Medulla oblongata (tissue), 1 donor: ENCODE results near the gene RBM17.
"Not testable (repeated sequence)": the region's sequence is repeated elsewhere in the genome, so short reads cannot be mapped to it uniquely, and the experiment has no call there.

Experiments used
- DNase-seq: peaks from one replicate; pipeline ENCODE4 v3.0.0-alpha.2; 2015; ENCODE audit errors: extremely low spot score

RBM17 gene, protein sequence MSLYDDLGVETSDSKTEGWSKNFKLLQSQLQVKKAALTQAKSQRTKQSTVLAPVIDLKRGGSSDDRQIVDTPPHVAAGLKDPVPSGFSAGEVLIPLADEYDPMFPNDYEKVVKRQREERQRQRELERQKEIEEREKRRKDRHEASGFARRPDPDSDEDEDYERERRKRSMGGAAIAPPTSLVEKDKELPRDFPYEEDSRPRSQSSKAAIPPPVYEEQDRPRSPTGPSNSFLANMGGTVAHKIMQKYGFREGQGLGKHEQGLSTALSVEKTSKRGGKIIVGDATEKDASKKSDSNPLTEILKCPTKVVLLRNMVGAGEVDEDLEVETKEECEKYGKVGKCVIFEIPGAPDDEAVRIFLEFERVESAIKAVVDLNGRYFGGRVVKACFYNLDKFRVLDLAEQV

DNA sequence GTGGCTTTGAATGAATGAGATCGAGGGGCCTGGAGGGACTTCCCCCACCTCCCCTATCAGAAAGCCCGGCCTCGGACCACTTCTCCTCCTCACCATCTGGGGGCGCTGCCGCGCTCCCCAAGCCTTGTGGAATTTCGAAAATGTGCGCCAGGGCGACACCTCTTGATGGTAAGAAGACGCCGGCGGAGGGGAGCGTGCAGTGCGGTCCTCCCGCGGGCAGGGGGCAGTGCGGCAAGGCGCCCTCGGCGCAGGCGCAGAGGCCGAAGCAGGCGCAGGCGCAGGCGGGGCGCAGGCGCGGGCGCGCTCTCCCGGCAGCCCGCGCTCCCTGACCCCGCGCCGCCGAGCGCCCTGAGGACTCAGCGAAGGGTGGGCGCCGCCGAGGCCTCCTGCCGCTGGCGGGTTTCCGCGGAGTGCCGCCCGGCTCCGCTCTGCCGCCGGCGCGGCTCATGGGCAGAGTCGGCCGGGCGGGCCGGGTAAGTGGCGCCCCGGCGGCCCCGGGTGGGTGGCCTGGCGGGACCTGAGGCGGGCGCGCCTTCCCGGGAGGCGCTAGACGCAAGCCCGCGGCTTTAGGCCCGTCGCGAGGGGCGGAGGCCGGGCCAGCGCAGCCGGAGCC is at the start of gene RBM17:
Gene RBM17, plus strand, starts transcription at position 314 of the 613 bp plus-strand sequence. CDS start 8,032 bp downstream, outside the sequence.
- peak; percentile 98 for DNase-seq

DNA sequence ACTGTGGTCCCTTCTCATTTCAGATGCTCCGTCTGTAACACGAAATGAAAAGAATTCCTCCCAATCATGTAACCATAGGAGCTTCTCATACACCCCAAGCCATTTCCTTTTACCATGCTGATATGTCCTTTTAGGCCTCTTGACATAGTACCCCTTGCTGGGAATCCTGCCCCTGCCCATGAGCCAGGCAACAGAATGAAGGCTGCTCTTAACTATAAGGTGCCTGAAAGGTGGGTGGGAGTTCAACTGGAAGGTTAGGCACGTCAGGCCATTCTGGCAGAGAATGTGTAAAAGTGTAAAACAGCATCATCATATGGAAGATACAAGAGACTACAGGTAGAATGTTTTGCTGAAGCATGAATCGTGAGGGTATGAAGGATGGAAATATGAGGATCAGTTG is 49.1 kb upstream of the RBM17 start:
- no peak for DNase-seq

DNA sequence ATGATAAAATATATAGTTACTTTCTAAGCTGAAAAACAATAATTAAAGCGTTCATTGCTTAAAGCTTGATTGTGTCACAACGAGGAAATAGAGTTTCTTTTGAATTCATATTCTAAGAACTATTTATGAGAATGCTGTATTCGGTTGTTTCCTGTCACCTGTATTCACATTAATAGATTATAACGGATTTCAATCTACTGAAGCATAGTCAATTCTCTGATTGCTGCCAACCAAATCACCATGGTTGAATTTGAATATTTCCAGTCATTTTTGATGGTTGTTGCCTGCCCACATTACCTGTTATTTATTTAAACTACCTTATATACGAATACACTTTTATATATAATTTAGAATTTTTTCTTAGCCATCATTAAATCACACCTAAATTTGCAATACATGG is 48.6 kb upstream of the RBM17 start:
- DNase-seq, result no peak

DNA sequence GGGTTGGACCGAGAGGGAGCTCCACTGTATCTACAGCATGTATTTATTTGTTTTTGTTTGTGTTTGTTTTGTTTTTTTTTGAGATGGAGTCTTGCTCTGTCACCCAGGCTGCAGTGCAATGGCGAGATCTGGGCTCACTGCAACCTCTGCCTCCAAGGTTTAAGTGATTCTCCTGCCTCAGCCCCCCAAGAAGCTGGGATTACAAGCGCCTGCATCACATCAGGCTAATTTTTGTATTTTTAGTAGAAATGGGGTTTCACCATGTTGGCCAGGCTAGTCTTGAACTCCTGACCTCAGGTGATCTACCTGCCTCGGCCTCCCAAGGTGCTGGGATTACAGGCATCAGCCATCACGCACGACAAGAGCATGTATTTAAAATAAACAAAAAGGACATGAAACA is 45.5 kb upstream of the RBM17 start:
- DNase-seq, result not testable (repeated sequence)

DNA sequence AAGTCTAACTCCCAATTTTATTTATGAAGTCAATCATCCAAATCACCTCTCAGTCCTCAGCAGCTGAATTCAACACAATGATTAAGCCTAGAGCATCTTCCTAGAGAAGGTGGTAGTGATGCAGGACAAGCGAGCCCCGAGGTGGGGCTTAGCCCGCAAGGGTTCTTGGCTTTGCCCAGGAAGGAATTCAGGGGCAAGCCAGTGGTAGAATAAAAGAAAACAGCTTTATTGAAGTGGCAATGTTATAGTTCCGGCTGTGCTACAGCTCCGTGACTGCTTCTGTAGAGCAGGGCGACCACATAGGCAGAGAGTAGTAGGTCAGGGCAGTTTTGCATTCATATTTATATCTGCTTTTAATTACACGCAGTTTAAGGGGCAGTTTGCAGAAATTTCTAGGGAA is 44.8 kb upstream of the RBM17 start:
- DNase-seq, result no peak

DNA sequence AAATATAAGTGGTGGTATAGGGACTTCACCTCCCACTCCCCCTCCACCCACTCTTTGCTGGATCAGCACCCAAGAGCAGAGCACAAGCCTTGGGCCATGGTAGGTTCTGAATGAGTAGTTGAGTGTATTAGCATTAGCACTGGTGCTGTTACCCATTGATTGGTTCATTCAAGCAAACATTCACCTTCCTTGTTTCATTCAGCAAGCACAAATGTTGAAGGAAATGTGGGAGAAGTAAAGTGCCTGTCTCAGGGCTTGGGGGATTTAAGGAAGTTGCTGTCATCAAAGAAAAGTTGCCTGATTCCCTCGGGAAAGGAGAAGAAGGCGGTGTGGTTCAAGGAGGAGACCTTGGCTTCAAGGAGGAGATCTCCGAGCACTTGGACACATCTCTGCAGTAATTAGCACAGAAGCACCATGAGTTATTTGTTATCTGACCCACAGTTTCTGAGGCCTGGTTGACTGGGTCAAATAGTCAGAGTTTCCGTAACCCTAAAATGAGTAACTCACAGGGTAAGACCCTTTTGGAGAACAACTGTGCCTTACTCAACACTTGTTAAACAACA is 44.0 kb upstream of the RBM17 start:
- DNase-seq, result no peak

DNA sequence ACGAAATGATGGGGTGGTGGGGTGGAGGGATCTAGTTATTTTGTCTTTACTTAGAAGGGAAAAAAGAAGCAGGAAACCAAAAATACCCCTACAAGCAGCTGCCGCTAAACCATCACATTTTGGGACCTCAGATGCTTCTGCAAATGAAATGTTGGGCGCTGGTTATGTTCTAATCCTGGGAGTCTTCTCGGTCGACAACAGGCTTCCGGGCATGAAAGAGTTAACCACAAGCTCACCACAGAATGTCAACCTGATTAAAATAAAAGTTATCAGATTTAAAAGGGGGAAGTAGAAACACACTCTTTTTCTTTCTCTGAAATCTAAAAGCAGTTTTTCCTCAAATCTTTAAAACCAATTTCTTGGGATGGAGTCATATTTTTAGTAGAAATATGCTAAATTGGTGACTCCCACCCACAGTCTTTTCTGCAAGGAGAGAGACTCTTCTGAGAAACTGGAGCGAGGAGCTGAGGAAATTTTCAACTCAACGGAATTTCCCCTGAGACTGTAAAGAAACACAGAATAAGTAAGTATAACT is 43.5 kb upstream of the RBM17 start:
- DNase-seq, result no peak

DNA sequence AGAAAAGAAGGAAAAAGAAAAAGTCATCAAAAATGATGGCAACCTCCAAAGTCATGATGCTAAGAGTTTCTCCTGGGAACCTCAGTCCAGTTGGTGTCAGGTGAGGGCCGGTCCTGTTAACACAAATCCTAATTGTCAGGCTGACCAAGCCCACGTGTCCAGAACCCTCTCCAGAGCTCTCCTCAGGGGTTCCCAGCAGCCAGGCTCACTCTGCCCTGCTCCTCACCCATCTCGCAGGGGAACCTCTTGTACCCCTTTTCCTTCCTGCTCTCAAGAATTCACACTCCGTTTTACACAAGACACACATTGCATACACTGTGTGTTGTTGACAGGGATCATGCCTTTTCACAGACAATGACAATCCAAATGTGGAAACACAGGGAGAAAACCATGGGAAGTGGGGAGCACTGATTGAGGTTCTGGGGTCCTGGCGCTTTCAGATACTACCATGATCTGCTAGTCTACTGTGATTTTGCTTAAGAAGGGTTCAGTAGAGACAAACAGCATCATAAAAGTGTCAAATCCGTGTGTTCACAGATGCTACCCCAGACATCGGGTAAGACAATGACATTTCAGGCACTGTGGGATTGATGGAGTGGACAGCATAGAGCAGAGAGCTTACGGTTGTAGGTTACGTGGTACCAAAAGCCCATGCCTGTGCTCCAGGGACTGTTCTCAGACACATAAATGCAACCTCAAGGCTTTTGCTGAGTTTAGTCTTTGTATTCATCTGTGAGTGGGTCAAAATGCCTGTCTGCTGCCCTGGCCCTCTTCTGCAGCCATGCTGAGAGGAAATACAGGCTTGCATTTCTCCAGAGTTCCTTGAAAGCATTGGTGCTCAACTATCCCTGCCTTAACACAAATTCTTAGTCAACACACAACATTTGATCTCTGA is 42.7 kb upstream of the RBM17 start:
- DNase-seq, result no peak

DNA sequence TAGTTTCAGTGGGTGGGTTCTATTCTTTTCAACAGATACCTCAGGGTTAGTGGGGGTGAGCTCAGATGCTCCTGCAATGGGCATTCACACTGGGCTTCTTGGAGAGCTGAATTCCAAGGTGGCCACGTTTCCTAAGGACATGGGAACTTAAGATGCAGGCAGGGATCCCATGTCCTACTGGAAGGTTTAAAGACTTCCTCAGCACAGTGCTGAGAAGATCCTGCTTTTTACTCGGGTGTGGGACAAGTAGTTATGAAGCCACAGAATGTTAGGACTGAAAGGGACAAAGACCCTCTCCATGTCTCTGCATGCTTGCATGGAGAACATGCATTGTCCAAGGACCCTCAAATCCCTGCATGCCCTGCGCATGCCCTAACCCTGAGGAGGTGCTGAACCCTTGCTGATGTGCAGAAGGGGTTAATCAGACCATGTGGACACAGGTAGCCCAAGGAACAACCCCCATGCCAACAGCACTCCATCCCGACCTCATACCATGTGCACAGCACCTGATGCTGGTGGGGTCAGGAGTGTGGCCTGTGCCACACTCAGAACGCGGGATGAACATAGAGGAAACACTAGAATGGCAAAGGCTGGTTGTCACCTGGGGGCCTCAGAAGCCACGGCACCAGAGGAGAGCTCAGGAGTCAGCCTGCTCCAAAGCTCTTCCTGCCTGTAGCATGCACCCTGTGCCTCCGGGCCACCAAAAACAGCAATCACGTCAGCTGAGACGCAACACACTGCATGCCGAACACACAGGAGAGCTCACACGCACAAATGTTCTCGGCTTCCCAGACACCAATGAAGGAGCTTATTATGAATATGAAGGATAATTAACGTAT is 41.8 kb upstream of the RBM17 start:
- DNase-seq, result no peak

DNA sequence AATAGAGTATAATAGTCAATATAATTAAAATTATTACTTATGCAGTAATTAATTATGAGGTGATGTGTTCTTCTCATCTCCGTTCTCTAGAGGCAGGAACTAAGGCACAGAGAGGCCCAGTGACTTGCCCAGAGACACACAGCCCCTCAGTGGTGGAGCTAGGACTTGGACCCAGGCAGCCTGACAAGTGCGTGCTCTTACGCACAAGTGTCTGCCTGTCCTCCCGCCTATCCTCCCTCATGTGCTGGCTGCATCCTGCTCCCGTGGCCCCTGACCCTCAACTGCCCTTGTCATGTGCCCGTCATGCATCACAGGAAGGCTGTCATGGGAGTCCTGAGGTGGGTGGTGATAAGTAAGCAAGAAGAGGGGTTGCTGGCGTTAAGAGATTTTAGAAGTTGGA is 41.0 kb upstream of the RBM17 start:
- no peak for DNase-seq

DNA sequence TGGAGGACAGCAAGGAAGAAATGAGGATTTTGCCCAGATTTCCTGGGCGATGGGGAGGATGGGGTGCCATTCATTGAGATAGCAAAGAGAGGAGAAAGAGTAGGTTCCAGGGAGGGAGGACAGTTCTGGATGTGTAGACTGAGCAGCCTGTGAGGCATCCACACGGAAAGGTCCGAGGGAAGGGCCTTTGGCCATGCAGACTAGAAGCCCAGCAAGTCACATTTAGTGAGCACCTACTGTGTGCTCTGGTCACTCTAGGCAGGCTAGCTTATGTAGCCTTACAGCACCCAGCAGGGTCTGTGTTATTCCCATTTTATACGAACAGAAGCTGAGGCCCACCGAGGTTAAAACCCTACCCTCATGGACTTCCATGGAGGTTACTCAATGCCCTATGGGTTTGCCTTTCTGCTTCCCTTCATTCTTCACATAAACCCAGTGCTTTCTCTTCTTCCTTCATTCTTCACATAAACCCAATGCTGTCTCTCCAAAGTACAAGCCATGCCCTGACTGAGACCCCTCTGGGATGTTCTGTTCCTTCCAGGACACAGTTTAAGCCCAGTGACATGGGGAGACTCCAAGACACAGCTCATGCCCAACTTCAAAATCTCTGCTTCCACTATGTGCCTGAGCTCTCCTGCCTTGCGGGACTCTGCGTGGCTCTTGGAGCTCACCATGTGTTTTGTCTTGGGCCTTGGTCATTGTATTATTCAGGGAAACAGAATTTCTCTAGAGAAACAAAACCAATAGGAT is 40.4 kb upstream of the RBM17 start:
- DNase-seq, result no peak

DNA sequence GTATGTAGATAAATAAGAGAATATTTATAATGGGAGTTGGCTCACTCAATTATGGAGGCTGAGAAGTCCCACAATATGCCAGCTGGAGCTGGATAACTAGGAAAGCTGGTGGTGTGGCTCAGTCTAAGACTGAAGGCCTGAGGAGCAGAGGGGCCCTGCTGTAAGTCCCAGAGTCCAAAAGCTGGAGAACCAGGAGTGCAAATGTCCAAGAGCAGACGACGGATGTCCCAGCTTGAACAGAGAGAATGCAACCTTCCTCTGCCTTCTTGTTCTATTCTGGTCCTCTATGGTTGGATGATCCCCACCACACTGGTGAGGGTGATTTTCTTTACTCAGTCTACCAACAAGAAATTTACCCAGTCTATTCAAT is 39.8 kb upstream of the RBM17 start:
- DNase-seq, result no peak

DNA sequence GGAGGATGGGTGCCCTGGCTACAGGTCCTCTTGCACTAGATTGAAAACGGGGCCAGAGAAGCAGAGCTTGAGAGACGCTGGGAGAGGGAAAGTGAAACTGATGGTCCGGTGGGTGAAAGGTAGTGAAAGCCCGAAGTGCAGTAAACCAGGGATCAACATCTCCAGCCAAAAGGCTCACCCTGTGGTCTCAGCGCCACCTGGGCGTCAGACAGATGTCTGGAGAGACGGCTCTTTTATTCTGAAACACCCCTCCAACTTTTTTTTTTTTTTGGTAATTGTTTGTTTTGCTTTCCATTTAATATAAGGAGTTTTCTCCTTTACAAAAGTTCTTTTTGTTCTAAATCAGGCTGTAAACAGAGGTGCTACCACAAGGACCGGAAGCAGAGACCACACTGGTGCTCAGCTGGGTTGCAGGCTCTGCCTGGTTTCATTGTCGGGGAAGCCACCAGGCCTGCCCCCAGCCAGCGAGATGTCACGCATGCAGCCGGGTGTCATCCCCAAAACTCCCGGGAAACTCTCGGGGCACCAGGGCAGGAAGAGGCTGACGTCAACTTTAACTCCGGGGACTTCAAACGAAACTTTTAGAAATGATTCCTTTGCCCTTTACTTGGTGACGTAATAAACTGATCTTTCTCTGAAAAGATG is 37.9 kb upstream of the RBM17 start:
- peak; percentile 63 for DNase-seq

DNA sequence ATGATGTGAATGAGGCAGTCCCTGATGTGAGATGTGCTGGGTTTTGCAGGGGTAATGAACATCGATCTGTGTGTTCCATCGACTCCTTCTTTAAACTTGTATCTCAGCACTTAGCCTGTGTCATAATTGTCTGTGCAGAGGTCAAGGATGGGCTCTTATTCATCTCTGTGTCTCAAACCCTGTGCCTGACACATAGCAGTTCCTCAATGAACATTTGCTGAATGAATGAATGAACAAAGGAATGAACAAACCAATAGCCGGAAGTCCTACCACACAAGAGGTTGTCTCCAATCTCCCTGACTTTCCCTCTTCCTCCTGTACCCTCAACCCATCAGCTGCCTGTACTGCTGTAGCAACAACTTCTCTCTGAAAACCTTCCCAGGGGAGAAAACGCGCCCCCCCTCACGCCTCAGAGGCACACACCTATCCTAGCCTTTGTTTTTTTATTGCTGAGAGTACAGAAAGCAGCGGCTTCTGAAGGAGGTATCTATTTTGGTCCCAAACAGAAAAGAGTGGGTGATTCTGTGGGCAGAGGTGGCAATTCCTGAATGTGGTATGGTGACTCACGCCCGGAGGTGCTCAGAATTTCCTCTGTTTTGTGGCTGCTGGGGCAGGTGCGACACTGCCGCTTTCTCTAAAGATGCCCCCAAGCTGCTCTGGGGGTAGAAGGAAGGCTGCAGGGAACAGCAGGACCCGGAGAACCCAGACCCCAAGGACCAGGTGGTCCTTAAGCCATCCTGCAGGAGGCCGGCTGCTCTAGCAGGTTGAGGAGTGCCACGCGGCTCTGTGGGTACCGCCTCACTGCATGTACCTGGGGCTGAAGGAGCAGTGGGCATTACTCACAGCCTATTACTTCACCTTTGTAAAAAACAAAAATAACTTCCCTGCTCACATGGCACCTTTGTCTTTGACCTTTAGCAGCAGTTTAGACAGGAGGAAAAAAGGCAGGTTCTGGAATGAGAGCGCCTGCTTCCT is 36.3 kb upstream of the RBM17 start:
- no peak for DNase-seq

DNA sequence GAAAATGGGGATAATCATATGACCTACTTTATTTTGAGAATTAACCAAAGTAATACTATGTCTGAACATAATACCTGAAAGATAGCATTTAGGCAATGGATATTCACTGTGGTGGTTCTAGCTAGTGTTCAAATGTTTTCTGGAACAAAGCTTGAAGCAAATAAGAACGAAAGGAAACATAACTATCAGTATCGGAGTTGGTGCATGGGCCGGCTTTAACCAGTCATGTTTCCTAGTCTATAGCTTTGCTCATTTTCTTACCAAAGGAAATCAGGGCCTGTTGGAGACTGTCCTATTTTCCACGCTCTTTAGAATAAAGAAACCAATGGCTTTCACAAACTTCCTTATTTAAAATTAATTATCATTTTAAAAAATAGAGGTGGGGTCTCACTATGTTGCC is 35.5 kb upstream of the RBM17 start:
- DNase-seq, result no peak

DNA sequence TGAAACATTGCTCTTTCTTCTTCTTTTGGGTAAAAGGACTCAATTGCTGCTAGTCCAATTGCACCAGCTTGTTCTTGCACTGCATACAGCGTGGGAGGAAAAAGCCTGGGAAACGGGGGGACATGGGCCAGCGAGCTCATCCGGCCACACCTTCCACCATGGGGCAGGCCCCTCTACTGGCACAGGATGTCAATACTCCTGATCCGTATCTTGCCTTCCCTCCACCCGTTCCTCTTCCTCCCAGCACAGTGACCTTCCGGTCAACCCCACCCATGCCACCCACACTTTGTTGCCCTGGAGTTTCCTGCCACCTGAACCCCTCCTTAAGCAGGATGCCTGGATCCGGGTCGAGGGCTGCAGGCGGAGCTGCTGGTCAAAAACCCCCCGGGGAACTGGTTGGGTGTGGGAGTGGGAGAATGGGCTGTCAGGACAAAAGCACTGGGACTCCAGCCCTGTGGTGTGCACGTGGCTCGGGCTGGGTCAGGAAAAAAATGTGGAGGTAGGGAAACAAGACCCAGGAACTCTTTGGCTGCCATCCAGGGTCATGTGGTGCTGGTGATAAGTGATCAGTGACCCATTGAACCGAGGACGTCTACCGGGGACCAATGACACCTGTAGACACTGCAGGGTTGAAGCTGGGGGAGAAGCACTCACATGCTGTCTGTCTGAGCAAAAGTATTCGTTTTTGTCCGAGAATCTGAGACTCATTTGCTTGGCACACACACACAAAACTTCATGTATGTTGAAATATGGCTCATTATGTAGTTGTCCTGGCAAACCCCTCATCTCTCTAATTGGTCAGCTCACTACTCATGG is 34.8 kb upstream of the RBM17 start:
- no peak for DNase-seq

DNA sequence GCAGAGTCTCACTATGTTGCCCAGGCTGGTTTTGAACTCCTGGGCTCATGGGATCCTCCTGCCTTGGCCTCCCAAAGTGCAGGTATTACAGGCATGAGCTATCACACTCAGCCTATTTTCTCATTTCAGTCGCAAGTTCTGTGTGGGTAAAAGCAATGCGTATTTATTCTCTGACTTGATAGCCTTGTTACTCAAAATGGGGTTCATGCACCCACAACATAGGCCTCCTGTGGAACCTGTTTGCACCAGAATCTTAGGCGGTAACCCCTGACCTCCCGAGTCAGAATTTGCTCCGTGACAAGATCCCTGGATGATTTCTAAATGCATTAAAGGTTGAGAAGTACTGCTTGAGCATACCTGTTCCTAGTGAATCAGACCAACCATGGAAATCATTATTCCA is 34.0 kb upstream of the RBM17 start:
- no peak for DNase-seq

DNA sequence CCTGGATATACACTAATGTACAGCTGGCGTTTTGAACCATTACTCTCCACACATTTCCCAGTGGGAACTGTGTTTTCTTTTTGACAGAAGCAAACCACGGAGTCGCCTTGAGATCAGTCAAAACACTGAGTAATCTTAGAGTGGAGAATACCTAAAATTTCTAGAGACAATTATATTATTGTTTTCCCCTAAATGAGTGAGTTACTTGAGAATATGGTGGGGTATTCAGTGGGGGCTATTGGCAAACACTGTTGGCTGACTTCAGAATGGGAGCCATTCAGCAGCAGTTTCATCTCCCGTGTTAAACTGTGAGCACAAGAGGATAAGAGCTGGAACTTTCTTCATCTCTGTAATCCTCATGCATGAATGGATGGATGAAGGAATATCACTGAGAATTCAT is 32.9 kb upstream of the RBM17 start:
- DNase-seq, result no peak
